Measurements from ENCODE around the gene APC2.
A peak's percentile ranks its signal among the peaks of the same experiment; 100 is the strongest.

DNA sequence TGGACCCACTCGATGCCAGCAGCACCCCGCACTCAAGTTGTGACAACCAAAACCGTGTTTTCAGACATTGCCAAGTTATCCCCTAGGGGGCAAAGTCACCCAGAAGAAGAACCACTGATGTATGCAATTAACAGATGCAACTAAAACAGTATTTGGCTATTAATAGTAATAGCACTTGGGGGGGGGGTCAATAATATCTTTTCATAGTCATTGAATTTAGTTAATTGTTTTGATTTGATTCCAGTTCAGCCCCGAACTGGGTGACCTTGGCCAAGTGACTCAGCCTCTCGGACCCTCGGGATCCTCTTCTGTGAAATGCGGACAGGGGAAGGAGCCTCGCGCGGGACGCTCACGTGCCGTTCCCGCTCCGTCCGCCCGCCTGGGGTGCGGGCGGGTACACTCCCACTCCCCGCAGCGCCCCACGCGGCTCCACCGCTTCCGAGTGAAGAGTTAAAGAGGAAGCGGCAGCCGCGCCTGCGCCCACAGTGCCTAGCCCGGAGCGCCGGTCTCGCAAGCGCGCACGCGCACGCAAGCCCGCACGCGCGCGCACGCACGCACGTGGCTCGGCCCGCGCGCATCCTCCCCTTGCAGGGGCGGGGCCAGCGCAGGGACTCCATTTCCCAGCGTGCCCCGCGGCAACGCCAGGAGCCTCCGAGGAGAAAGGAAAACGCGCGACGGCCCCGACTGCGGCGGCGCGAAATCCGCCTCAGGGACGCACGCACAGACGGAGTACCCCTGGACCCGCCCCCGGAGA is 43.0 kb upstream of the APC2 start:
- TF ChIP-seq POLR2AphosphoS5 (IDR thresholded peaks at IDR 0.05; ENCODE audit: borderline replicate concordance, low read depth, low read length): peak; percentile 69; the same call in 1 of the 2 replicates
- no peak for TF ChIP-seq FOXP2 (optimal IDR thresholded peaks at IDR 0.05; ENCODE audit: control extremely low read depth, extremely low read length, insufficient read depth)

All from SK-N-MC (cell line).